MV-4-11 (cell line): ENCODE measurements around the gene ELOVL1.
"Not testable (repeated sequence)": the region's sequence is repeated elsewhere in the genome, so short reads cannot be mapped to it uniquely, and the experiment has no call there.

ENCODE experiments used
- DNase-seq: peaks from one replicate; lab custom pipeline; 2025; lab: John Stamatoyannopoulos, UW

Gene ELOVL1

DNA sequence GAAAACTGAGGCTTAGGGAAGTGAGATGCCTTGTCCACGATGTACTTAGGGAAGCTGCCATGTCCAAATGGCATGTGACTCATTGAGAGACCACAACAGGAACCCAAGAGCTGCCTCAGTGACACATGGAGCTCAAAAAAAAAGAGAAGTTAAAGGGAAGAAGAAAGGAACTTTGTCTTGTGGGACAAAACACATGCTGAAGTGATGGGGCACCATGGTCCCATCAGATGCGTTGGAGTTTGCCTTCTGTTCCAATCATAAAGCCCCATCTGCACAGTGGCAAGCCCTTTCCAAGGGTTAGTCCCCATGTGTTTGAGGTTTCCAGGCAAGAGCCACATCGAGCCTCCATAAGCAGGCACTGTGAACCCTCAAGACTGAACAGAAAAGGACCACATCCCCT, 13.8 kb upstream of the ELOVL1 start:
- DNase-seq, result peak; percentile 94

DNA sequence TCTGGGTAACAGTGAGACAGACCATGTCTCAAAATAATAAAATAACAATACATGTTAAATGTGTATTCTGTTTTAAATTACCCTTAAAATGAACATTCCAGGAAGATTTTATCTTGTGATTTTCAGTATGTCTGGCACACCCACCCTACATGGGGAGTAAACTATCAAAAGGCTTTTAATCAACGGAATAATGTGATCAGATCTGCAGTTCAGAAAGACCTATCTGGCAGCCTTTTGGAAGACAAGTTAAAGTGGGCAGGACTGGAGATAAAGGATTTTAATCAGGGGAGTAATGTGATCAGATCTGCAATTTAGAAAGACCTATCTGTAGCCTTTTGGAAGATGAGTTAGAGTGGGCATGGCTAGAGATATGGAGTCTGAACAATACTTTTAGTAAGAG, 11.7 kb upstream of the ELOVL1 start:
- no peak for DNase-seq

DNA sequence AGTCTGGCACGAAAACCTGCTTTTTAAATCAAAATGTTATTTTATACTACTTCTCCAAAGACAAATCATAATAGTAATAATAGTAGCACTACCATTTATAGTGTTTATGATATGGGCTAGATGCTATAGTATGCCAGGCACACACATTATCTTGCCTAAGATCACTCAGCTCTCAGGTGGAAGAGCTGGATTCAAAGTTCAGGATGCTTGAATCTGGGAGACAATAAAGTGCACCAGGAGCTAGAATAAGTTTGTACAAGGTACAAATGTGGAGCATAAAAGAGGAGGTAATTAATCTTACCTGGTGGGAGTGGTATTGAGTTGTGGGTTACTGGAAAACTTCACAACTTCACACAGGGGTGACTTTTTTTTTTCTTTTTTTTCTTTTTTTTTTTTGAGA, 10.0 kb upstream of the ELOVL1 start:
- DNase-seq, result no peak

DNA sequence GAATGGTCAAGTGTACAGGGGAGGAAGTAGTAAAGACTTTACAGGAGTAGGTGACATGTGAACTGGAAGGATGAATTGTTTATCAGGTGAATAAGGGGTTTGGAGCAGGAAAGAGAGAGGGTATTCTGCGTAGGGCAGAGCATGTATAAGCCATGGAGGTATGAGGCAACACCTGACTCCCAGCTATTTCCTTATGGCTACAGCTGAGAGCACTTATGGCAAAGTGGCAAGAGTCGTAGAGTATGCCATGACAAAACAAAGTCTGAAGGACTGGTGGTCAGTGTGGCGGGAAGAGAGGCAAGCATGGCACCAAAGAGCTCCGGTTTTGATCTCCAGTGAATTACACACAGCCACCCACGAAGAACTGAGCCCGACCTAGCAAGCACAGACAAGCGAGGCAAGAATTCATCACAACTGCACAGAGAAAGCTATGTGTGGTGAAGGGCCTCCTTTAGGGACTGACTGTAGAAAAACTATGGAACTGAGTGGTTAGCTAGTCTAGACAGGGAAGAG, 9.0 kb upstream of the ELOVL1 start:
- DNase-seq, result no peak

DNA sequence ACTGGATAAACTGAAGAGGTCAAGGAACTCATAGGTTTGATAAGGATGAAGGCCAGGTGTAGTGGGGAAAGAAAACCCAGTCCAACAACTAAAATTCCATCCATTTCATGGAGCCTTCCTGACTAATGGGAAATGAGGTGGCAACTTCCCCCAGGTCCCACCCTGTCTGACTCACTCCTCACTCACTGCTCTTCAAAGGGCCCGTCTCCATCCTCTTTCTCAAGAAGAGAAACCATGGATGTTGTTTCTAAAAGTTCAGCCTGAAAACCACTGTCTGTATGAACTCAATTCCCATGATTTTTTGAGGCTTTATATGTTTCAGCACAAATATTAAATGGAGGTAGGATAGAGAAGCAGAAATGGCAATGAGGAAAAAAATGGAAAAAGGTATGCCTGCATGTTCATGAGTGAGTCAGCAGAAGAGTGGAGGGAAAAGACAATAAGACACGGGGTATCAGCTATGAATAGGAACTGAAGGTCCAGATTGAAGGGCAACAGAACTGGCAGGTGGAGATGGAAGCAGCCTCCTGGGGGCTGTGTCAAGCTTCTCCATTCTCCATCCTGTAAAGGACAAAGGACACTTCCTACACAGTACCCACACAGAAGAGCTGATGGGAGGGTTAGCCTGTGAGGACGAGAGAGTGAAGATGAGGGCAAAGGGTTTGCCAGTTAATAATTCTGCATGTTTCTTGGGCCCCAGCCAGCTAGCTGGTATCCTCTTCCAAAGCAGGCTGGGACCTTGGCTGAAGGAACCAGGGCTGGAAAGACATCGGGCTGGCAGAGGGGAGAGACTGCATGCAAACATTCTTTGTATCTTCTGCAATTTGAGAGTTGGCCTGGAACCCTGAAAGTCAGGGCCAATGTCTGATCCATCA, 5.5 kb upstream of the ELOVL1 start:
- DNase-seq, result no peak

DNA sequence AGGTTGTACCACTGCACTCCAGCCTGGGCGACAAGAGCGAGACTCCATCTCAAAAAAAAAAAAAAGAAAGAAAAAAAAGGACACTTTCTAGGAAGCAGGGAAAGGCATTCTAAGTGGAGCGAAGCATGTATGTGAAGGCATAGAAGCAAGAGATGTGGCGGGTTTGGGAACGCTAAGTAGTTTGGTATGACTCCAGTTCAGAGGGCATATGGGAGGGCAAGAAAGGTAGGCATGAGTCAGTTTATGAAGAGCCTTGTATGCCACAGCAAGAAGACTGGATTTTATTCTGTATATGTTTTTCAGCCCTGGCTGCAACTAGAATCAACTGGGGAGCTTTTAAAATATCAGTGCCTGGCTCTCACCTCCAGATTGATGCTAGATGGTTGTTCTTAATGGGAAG, 4.4 kb upstream of the ELOVL1 start:
- DNase-seq, result no peak

DNA sequence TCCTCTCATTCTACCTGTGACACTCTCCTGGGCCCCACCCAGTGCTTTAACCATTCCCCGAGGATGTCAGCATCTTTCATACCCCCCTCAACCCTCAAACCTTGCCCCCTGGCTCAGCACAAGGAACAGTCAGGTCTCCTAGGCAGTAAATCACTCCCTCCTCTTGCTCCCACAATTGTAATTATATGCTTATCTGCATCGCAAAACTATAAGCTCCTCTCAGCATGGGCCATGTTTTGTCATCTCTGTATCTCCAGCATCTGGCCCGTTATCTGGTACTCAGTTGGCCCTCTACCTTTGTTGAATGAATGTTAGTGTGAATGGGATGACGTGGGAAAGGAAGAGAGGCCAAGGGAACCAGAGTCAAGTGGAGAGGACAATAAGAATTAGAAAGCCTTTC, 2.8 kb upstream of the ELOVL1 start:
- DNase-seq, result no peak

DNA sequence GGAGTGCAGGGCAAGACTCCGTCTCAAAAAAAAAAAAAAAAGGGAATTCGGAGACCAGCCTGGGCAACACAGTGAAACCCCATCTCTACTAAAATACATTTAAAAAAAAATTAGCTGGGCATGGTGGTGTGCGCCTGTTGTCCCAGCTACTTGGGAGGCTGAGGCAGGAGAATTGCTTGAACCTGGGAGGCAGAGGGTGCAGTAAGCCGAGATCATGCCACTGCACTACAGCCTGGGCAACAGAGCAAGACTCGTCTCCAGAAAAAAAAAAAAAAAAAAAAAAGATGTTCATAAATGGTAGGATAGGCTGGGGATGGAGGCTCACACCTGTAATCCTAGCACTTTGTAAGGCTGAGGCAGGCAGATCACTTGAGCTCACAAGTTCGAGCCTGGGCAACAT, 2.0 kb upstream of the ELOVL1 start:
- not testable (repeated sequence) for DNase-seq

DNA sequence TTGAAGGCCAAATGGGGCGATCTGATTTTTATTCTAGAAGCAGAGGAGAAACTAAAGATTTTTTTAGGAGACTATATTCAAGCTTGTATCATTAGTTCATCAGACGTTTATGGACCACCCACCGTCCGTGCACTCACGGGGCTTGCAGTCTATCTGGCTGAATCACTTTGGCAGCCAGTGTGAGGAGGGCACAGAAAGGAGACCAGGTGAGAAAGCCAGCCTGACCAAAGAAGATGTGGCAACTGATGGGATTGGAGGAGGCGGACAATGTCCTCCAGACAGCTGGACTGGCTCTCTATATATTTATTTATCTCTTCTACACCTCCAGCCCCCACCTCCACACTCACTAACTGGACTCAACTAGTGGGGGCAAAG, 822 bp upstream of the ELOVL1 start:
- no peak for DNase-seq

DNA sequence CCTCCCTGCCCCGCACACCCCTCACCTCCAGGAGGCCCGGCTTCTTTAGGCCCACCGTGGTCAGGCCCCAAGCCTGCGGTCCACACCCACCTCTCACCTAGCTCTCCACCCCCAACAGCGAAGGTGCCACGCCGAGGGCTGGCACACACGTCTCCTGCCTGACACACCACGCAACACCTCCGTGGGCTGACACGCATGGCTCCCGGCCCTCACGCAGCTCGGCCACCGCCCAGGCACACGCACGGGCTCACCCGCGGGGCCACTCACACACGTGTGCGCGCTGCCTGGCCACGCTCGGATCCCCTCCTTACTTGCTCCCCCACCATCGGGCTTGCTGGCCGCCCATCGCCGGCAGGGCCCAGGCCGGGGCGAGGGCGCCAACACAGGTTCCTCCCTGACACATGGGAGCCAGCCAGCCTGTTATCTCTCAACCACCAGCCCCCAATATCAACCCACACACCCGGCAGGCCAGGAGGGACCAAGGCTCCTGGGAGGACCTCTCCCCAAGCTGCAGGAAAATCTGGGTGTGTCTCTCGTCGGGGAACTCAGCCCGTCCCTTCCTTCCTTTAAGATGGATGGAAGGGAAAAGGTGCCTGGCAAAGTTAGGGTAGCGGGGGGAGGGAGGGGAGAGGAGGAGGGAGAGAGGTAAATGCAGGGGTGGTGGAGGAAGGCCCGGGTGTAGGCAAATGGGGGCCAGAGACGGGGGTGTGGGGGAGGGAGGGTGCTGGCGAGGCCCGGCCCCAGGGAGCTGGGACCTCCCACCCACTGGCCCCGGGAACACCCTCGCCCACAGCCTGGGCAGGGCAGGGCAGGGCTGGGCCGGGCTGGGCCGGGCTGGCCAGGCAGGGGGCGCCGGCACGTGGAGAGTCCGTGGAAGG, 546 bp downstream of the ELOVL1 start:
- DNase-seq, result no peak

DNA sequence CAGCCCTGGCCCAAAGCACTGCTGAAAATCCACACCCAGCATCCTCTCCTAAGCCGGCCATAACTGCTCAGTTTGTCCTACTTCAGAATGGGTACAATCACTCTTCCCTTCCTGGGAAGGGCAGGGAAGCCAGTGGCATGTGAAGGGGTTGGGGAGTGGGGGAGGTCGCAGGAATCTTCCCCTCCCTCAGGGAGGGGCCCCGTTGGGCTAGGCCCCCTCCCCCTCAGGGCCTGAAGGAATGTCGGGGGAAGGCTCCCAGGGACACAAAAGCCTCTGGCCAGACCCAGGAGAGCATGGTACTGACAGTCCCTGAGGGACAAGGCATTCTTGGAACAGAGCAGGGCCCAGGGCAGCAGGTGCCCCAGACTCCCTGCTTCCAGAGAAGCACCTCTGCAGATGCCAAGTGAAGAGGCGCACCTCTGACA, 1.2 kb downstream of the ELOVL1 start:
- no peak for DNase-seq

DNA sequence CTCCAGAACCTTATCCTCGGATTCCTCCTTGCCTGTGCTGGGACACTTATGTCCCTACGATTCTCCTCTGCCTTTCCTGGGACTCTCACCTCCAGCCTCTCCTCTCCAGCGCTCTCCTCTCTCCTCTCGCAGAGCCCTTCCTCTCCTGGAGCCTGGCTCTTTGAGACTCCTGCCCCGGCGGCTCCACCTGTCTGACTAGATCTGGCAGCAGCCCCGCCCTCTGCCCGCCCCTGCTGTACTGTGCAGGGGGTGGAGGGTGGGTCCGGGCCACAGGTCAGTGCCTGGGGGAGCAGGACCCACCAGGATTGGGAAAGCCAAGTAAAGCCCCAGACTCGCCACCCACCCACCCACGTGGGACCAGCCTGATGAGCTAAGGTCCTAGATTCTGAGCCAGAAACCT, 1.6 kb downstream of the ELOVL1 start:
- no peak for DNase-seq

DNA sequence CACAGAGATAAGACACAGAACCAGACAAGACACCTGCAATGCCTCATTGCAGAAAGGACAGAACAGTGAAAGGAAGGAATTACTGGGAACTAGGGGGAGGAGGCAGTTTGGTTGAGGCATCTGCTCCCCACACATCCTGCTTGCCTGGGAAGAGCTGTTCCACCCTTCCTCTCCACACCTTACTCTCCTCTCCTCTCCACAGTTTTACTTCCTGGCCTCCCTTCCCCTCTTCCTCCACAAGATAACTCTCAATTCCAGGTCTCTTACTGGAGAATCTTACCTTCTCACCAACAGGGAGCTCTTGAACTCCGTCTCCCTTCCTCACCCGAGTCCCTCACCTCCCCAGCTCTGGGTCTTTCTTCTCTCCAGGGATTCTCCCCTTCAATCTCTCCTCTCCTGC, 2.1 kb downstream of the ELOVL1 start:
- DNase-seq, result no peak

DNA sequence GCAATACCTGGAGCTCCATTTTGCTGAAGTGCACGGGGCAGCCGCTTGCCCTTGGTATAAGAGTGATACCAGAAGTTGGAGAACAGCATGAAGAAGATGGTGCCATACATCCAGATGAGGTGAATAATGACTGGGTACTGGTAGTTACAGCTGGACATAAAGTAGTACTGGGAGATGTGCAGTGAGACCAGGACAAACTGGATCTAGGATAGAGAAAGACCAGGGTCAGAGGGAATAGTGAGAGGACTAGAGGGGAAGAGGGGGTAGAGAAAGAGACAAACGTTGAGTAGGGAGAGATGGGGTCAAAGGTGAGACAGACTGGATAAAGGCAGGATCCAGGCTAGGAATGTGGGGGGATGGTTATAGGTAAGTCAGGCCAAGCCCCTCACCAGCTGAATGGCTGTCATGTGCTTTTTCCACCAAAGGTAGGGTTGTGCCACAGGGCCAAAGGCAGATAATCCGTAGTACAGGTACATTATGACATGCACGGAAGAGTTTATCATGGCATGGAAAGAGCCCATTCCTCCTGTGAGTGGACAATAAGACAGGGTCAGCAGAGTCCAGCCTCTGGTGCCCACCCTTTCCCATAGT, 3.8 kb downstream of the ELOVL1 start:
- DNase-seq, result no peak

DNA sequence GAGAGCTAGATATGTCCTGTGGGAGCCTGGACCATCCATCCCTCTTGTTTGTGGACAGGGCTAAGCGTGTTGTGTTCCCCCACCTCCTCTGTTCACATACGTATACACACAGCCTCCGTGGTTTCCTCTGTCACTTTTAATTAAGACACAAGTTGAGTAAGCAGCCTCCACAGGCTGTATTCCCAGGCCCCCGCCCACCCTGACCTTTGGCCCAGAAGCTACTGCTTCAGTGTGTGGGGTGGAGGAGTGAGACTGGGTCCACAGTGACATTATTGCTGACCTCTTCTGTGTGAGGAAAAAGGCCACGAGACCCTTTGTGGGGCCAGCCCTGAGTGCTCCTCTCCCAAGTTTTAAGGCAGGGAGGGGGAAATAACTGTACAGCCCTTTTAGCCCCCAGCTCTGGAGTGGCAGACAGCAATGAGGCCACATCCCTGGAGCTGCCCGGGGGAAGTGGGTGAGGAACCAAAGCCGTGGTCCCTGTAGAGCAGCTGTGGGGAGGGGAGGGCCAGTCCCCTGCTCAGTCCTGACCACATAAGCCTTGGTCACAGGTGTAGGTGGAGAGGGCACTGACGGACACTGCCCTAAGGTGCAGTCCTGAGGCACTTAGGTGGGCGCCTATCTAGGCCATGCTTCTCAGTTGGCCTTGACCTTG, 4.4 kb downstream of the ELOVL1 start:
- peak; percentile 31 for DNase-seq

DNA sequence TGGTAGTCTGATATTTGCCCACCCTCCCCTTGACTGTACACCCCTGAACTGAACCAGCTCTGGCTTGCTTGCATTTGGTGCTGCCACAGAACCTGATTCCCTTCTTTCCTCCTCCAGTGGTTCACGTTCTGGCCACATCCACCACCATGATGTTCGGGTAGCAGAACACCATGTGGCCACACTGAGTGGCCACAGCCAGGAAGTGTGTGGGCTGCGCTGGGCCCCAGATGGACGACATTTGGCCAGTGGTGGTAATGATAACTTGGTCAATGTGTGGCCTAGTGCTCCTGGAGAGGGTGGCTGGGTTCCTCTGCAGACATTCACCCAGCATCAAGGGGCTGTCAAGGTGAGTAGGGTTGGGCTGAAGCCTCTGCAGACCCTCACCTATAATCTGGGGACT, 7.2 kb downstream of the ELOVL1 start:
- DNase-seq, result no peak

DNA sequence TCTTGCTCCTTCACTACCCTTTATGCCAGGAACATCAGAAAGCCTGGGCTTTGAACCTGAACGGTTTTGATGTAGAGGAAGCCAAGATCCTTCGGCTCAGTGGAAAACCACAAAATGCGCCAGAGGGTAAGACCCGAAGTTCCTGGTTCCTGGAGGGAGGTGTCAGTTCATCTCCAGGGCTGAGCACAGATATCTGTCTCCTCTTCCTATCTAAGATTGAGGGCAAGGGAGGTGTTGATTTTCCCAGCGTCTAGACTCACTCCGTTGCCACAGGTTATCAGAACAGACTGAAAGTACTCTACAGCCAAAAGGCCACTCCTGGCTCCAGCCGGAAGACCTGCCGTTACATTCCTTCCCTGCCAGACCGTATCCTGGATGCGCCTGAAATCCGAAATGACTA, 8.1 kb downstream of the ELOVL1 start:
- DNase-seq, result peak; percentile 12

DNA sequence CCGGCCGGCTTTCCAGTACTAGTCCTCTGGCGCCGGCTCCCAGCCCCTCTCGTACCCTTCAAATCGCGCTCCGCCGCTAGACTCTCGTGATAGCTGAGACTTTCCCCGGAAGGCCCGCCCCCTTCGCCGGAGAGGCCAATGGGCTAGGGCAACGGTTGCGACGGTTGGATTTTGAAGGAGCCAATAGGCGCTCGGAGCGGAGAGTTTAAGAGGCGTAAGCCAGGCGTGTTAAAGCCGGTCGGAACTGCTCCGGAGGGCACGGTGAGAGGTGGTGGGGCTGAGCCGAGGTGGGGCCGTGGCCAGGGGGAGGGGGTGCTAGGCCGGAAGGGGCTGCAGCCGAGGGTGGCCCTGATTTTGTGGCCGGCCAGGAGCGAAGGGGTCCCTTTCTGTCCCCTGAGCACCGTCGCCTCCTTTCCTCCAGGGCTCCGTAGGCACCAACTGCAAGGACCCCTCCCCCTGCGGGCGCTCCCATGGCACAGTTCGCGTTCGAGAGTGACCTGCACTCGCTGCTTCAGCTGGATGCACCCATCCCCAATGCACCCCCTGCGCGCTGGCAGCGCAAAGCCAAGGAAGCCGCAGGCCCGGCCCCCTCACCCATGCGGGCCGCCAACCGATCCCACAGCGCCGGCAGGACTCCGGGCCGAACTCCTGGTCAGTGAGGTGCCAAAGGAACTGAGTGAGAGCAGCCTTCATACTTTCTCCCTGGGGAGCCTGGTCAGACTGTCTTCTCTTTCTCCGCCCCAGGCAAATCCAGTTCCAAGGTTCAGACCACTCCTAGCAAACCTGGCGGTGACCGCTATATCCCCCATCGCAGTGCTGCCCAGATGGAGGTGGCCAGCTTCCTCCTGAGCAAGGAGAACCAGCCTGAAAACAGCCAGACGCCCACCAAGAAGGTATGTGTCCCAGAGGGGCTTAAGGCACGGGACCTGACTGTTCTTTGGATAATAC, 8.8 kb downstream of the ELOVL1 start, which contains the start of gene CDC20:
TSS of gene CDC20 (plus strand) at position 236 of the 948 bp plus-strand sequence. CDS start at position 471, 235 bp downstream.
- peak; percentile 96 for DNase-seq

DNA sequence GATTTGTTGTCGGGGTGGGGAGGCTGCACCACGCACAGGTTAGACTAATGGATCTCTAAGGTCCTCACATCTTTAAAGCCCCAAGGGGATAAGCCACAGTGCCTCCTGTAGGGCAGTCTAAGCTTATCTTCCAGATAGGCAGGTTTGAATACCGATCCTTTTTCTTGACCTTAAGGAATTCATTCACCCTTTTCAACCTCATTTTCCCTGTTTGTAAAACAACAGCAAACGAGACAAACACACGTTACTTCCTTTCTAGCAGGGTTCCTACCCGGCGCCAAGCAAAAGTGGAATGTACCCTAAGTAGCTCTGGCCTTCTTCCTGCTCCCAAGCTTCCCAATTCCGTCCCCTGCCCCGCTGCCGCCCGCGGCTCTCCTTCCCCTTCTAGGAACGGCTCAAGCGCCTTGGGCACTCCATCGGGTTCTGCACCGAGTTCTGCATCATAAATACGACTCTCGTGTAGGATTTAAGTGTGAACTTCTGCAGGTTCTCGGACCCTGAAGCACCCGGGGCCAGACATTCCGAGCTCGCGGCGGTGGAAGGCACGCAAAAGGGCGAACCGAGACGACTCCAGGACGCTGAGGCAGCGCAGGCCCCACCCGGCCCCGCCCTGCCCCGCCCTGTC, 9.6 kb downstream of the ELOVL1 start:
- peak; percentile 57 for DNase-seq

DNA sequence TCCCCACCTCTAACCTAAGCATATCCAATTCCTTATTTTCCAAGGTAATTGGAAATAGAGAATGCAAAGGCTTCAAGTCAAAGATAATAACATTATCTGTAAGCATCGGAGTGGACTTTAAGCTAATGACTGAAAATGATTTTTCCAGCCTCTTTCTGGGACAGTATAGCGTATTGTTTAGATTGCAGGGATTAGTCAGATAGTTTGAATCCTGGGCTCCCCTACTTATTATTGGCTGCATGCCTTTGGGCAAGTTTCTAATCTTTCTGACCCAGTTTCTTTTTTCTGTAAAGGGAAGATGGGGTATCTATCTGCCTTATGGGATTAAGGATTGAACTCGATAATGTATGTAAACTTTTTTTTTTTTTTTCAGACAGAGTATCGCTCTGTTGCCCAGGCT, 10.6 kb downstream of the ELOVL1 start:
- no peak for DNase-seq
